Kidney tubule cell (primary cell): Measurements from ENCODE around the gene POT1.
A peak's percentile ranks its signal among the peaks of the same experiment; 100 is the strongest.

Source experiments
- DNase-seq: peaks from one replicate; pipeline ENCODE4 v3.0.0-alpha.2; 2018; ENCODE audit warnings: low spot score

Gene POT1

DNA sequence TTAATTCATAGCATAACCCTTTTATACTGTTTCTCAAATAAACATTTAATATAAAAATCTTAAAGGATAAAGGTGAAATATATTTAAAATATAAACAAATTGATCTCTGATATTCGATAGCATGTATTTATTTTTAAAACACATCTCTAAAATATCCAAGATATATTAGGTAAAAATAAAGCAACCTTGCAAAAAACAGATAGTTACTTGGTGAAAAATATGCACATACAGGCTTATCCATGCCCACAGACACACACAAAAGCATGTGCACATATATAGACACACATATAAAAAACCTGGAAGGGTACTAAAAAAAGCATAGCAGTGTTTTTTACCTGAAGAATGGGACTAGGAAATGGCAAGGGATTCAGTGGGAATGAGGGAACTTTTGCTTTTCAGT lies 19.8 kb downstream of the POT1 start:
- no peak for DNase-seq

DNA sequence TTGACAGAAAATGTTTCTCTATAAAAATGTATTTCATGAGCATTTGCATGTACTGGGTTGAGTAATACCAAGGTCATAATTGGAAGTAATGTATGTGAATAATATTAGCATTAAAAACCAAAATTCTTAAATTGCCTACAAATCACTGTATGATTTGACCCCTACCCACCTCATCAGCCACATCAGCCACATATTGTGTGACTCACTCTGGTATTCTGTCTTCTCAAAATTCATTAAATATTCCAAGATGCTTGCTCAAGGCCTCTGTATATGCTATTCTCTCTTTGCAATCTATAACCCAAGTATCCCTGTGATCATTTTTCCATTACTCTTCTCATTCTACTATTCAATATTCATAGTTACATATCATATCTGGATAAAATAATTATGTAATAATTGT lies 21.4 kb downstream of the POT1 start:
- DNase-seq = no peak

DNA sequence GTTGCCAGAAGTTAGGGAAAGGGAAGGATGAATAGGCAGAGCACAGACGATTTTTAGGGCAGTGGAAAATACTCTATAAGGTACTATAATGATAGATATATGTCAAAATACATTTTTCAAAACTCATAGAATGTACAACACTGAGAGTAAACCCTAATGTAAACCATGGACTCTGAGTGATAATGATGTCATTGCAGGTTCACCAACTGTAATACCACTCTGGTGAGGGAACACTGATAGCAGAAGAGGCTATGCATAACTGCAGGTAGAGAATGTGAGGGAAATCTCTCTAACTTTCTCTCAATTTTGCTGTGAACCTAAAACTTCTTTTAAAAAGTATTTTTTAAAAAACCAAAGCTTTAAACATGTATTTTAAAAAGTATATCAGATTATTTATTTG lies 22.1 kb downstream of the POT1 start:
- DNase-seq = no peak

DNA sequence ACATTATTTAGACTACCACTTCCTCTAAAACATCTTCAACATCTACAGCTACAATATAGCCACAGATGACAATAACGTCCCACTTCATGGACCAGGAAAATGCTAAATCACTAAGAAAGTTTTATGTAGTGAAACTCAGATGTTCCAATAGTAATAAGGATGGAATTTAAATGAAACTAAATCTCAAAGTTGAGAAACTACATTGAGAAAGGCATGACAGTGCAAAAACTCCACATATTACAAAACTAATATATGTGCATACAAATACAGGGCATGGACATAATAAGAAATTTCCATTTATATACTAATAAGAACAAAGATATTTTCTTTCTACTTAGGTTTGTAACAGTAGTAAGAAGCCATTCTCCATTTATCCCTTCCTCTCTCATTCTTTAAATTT lies 31.1 kb downstream of the POT1 start:
- no peak for DNase-seq

DNA sequence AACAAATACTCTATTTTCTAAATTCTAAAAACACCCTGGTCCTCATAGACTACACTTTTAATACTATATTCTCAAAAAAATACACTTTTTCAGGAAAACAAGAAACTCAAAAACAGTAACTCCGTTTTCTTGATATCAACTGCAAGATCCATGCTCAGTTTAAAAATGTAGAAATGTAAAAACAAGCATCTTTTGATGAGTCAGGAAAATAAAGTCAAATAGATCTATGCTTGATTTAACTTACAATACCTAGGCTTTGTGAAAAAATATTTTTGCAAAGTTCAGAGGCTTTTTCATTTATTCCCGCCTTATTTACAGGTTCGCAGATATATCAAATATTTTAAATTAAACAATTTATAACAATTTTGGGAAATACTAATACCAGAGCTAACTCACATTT lies 33.6 kb downstream of the POT1 start:
- no peak for DNase-seq

DNA sequence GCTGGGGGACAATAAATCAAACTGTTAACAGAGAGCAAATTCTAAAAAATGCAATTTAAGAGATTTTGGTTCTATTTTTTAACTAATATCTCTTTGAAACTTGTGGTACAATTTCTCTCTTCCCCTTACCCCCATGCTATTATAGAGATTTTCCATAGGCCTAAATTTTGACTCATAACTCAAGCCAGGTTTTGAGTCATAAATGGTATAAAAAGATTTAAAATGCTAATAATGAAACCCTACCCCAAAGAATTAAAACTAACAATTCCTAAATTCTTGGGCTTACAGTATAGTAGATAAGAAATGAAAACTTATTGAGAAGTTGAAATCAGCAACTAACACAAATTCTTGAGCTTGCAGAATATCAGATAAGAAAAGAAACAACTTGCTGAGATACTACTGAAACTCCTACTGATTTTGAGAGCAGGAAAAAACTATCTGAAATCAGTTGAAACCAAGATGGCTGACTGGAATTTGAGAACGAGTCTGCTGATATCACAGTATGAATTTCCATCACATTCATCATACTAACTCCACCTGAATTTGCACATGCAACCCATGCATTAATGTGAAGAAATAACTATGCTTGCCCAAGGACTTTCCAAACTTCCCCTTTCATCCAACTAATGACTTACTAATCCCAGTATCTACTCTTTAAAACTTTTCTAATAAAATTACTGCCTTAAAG lies 36.3 kb downstream of the POT1 start:
- DNase-seq = no peak

DNA sequence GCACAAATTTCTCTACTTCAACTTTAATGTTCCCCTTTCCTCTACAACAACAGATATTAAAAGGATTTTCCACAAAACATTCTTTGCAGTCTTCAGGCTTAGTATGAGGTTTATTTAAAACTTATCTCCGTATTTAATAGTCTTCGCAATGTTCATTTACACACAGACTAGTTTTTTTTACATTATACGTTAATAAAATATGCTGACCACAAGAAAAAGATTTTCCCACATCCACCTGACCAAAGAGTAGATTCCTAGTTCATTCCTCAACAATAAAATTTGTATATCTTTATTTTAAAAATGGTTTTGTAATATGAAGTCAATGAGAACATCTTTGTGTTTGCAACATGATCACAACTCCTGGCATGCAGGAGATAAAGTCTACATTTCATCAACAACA lies 42.4 kb downstream of the POT1 start:
- DNase-seq = no peak

DNA sequence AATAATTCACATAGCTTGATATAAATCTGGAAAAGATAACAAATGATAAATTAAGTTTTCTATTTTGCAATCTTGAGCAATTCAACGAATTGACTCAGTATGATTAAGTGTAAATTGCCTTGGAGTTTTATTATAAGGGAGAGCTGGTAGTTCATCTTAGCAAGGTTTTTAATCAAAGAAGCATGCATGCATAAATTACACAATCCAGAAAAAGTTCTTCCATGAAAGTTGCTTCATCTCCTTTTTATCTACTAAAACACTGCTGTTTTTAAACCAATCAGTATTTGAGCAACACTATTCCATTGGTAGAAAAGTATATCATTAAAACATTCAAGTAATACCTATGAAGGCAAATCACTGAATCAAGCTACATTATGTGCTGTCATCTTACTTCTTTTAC lies 47.6 kb downstream of the POT1 start:
- DNase-seq = no peak

DNA sequence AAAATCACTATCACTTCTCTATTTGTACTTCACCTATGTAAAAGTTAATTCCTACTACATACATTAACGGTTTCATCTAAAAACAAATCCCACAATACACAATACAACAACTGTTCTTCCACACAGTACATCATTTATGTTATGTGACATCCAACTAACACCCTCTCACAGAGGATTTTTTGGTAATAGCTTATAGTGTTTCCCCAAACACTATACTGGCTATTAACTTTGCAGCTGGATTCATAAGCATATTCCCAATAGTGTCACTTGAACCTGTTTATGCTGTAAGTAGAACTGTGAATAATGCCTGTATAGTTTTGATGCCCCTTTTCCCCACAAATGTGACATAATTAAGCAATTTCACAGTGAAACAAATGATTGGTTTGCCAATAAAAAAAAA lies 49.9 kb downstream of the POT1 start:
- no peak for DNase-seq

DNA sequence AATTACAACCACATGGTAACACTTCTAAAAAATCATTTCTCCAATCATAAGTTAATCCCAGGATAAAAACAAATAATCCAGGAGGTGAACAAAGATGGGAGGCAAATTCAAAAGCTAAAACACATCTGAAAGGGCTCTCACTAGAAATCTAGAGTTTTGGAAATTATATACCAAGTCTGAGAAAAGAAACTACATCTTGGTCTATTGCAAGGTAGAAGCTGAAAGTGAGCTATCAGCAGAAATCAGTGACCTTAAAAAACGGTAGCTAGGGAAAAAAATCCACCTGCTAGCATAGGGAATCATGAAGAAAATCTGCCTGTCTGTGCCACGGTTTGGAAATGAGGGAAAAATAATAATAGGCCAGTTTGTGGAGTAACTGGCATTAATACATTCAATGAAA lies 50.5 kb downstream of the POT1 start:
- DNase-seq = no peak

DNA sequence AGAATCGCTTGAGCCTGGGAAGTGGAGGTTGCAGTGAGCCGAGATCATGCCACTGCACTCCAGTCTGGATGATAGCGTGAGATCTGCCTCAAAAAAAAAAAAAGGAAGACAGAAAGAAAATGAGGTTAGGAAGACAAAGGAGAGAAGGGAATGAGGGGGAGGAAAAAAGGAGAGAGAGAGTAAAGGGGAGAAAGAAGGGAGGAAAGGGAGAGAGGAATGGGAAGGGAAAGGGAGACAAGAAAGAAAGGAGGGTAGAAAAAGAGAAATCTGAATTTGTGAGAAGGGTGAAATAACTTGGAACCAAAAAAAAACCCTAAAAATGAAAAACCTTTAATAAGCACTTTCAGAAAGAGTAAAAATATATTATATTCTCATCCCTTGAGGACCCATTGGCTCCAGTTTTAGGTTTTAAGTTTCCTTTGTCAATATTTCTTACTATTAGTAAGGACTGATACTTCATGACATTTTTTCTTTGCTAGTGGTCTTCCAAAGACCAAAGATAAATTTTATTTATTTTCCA lies 54.9 kb downstream of the POT1 start:
- DNase-seq = no peak

DNA sequence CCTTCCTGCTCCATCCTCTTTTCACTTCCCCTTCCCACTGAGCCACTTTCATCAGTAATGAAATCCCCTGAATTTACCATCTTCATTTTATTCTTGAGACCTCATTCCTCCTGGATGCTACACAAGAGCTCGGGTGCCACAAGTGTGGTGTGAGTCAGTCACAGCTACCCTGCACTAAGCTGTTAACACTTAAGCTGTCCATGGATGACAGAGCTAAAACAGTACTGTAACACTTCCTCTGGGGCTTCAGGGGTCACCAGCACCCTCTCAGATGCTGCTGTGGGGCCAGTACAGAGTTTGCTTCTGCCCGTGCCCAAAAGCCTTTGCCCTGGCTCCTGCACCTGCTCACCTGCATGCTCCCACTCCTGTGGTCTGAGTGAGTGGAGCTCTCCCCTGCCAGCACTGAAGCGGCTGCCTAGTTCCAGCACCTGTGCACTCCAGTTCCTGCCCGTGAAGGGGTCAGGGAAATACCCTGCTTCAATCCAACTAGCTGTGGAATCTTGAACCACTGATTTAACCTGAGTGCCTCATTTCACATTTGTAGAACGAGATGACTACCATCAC lies 71.9 kb downstream of the POT1 start:
- DNase-seq = no peak

DNA sequence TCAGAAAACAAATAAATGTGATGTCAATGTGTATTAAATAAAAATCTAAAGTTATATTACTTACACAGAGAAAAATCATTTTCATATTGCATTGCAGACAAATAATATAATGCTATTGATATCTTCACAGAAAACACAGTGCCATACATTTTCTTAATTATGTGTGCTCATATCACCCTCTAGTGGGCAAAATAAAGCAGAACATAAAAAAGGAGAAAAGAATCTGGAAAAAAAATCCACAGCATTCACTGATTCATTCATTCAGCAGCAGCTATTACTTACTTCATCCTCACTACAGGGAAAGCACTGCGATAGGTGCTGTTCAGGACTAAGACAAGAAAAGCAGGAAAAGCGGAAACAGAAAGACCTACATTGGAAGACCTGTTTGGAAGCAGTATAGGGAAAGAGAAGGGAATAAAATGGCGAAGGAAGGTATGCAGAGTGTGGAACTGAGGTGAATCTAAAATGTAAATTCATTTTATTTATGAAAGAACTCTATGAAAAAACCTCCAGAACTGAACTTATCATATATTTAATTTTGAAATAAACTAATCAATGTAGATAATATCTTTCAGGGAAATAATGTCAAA lies 73.2 kb downstream of the POT1 start:
- DNase-seq = peak; percentile 55

DNA sequence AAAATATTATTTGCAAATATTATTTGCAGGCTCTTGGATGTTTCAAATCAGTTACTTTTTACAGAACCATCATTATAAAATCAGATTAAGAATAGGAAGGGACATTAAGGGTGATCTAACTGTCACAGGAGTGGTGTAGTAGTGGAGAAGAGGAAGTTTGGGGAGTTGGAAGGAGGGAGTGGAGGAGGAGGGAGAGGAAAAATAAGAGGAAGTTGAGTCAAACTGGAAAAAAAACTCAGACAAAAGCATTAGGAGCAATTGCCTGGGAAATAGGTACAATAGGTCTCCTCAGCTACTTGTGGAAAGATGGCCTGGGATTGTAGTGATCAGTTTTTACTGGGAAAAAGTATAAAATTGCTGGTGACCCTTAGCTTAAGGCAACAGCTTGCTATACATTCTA lies 86.3 kb downstream of the POT1 start:
- no peak for DNase-seq

DNA sequence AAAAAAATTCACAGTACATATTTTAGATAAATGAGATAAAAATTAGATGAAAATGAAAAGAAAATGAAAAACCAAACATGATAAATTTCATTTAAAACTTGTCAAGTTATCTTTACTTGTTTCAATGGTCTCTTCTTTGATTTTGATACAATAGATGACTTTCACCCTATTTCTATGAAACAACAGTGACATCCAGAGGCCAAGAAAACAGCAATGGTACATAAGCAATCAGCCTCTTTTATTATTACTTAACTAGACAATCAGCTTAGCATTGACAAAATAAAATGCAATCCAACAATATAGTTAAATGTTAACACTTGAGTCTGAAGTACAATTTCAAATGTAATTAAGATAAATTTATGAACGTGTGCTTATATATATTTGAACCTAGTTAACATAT lies 89.2 kb downstream of the POT1 start:
- DNase-seq = no peak

DNA sequence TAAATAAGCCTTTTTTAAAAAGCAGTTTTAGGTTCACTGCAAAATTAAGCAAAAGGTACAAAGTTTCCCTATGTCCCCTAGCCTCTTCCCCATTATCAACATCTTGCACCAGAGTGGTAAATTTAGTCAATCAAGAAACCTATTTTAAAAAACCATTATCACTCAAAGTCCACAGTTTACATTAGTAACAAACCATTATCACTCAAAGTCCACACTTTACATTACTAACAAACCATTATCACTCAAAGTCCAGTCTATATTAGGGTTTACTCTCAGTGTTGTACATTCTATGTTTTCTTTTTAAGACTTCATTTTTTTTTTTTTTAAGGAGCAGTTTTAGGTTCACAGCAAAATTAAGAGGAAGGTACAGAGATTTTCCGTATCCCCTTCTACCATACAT lies 89.9 kb downstream of the POT1 start:
- DNase-seq = no peak

DNA sequence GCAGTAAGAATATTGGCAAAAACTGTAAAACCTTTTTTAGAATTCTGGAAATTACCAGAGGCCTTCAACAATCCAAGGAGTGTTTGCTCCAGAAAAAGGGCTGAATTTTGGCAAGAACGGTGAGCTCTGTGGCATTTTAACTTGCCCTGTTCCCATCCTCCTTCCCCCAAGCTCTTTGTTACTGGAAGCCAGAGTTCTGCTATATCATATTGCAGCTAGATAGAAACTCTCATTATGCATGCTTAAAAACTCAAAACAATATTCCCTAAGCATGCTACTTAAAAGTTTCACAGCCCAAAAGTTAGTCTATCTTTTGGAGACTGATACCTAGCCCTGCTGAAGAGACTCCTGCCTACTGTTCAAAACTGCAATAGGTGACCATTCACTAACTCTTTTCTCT lies 93.5 kb downstream of the POT1 start:
- DNase-seq = no peak

DNA sequence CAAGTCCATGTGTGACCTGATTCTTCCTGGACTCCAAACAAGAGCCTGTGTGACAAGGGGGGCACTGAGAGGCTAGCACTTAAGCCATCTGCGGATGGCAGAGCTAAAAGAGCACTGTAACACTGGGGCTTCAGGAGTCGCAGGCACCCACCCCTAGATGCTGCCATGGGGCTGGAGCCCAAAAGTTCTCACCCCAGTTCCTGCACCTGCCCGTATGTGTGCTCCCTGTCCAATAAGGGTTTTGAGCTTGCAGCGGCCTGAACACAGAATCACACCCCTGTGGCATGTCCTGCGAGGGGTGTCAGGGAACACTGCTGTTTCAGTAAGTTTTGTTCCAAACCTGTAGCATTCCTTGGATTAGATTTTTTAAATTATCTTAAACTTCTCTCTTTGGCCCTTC lies 110.8 kb downstream of the POT1 start:
- DNase-seq = no peak

DNA sequence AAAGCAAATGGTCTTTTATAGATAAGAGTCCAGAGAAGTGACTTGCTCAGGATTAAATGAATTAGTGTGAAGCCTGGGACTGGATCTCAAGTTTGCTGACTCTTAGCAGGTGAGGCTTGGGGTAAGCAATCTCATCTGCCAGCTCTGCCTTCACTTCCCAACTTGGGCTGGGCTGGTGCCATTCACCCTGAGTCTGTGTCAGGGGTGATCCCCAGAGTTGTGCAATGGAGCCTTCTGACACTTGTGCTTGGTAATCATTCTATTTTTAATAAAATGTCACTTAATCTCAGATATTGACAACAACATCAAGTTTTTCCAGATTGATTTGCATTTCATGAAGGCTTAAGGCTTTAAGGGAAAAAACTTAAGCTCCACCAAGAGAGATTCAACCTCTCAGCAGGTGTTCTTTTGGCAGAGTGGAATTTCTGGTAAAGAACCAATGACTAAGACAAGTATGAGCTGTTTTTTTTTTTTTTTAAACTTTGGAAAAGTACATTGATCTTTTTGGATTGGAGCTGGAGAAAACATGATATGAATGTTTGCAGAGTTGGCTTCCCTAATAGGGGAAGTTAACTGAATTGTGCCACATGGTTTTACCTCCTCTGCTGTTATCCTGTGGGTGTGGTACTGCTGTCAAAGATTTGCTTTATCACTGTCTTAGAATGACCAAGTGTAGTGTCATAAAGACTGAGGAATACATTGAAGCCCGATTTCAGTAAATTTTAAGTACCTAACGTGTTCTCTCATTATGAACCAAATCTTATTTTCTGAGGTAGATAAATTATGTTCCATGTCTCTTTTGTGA lies 115.4 kb downstream of the POT1 start:
- no peak for DNase-seq

DNA sequence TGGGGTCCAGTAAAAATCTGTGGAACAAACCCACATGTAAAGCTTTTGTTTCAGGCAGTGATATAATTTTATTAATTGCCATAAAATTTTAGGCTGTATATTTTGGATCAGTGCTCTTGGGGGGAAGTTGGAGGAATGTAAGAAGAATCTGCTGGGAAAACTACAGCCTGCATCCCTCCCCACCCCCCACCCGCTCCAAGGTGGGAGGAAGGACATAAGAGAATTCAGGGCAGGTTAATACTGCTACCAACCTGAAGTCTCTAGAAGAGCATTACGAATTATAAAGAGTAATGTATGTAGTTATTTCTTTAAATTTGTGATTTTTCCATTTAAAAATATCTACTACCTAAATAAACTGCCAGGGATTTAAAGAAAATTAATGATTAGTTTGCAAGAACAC lies 116.9 kb downstream of the POT1 start:
- no peak for DNase-seq

DNA sequence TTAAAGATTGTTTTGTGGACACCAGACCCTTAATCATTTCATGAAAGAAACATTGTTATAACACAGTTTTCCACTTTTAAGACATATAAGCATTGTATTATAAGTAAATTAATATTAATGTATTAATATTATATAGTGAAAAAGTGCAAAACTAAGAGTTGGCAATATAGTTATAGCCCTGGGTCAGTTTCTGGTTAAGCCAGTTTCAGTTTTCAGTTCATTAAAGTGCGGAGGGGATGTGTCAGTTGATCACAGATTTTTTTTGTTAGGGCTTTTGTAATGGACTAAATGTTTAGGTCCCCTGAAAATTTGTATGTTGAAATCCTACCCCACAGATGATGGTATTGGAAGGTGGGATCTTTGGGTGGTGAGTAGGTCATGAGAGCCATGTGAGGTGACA lies 118.3 kb downstream of the POT1 start:
- DNase-seq = no peak

DNA sequence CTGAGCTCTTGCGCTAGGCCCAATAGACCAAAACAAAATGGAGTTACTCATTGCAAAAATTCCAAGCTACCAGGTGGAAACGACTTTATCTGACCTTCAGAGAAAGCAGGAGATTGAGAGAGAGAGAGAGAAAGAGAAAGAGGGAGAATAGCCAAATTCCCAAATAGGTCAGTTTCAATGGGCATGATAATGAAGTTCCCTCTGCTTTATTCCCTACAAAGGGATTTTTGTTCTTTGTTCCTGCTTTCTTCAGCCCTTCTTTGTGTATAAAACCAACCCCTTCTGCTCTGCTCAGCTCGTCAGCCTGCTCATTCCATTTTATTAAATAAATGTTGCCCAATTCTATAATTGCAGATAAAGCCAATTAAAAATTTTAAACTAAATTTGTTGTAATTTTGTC lies 119.0 kb downstream of the POT1 start:
- DNase-seq = no peak

DNA sequence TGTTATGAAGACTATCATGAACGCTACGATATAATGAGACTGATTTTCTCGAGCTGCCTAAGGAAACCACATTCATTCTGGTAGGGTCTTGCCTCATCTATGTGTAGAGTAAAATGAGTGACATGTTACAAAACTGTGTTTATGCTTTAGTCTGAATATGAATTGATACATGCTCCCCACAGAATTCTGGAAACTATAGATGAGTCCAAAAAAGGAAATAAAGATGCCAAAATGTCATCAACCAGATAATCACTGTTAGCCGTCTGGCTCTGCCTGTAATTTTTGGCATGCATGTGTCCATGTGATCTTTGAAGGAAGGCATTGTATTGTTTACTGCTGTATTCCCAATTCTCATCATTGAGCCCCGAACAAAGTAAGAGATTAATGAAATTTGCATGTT lies 121.4 kb downstream of the POT1 start:
- DNase-seq = no peak
